HepG2 (cell line): ENCODE data around the gene ZNF3. TPM values are rescaled to one million over a fixed set of nuclear protein-coding genes. Genes with fewer than 3 reads are reported as not detected.

Experiments used
- ATRX ChIP-seq: sonication (generic); formaldehyde crosslinking; IDR thresholded peaks from 2 replicates; pipeline ENCODE4 v1.4.0; 2020; ENCODE audit warnings: missing genetic modification reagents, borderline replicate concordance
- BORCS8-MEF2B ChIP-seq: sonication (generic); formaldehyde crosslinking; IDR thresholded peaks from 2 replicates; pipeline ENCODE4 v1.8.0; 2022; ENCODE audit warnings: mild to moderate bottlenecking, missing genetic modification reagents
- ETV5 ChIP-seq: IDR thresholded peaks from 2 replicates; pipeline ENCODE4 v1.6.1; 2018; ENCODE audit warnings: missing biosample characterization, missing genetic modification reagents, inconsistent platforms, borderline replicate concordance
- POGZ ChIP-seq: sonication (generic); formaldehyde crosslinking; IDR thresholded peaks from 2 replicates; pipeline ENCODE4 v1.4.0; 2020; ENCODE audit warnings: mild to moderate bottlenecking, missing genetic modification reagents
- THYN1 ChIP-seq: sonication (generic); formaldehyde crosslinking; IDR thresholded peaks from 2 replicates; pipeline ENCODE4 v1.8.1; 2023; ENCODE audit warnings: low read depth, mild to moderate bottlenecking, moderate library complexity, missing genetic modification reagents, borderline replicate concordance
- ZFP36 ChIP-seq: fragments of 150-350 bp; IDR thresholded peaks from 2 replicates; pipeline ENCODE4 v1.6.1; 2018; ENCODE audit warnings: borderline replicate concordance, low read length, low read depth; ENCODE audit not compliant: partially characterized antibody
- ZIK1 ChIP-seq: sonication (generic); formaldehyde crosslinking; IDR thresholded peaks from 2 replicates; pipeline ENCODE4 v1.5.0; 2020; ENCODE audit warnings: mild to moderate bottlenecking, low read depth, missing genetic modification reagents, borderline replicate concordance
- ZNF441 ChIP-seq: sonication (generic); formaldehyde crosslinking; IDR thresholded peaks from 2 replicates; pipeline ENCODE4 v1.7.0; 2021; ENCODE audit warnings: missing genetic modification reagents, borderline replicate concordance
- ZNF577 ChIP-seq: sonication (generic); formaldehyde crosslinking; IDR thresholded peaks from 2 replicates; pipeline ENCODE4 v1.4.0; 2020; ENCODE audit warnings: mild to moderate bottlenecking, low read depth, missing genetic modification reagents, borderline replicate concordance
- ZNF678 ChIP-seq: sonication (generic); formaldehyde crosslinking; IDR thresholded peaks from 2 replicates; pipeline ENCODE4 v1.4.0; 2020; ENCODE audit warnings: mild to moderate bottlenecking, missing genetic modification reagents
- polyA plus RNA-seq, 8 experiments: library from polyadenylated mRNA; depleted of rRNA in 3 of 8; stranded (reverse) in 7 of 8; unstranded in 1 of 8; fragments of >200 nt; fragmentation: Illumina TruSeq in 4 of 8; extraction: Trizol in 4 of 8; gene quantifications; 2 replicates each; pipeline versions ENCODE4 v1.2.1 to v1.2.3, GENCODE V29; 2011 to 2016; ENCODE audit warnings: low read depth in 4 of 8, missing spikeins in 1 of 8, mixed read lengths in 1 of 8; ENCODE audit not compliant: insufficient read depth in 1 of 8
- total RNA-seq, 5 experiments: library from RNA; depleted of rRNA; stranded (reverse); fragments of >200 nt; fragmentation: Illumina TruSeq; extraction: Trizol; gene quantifications; 2 replicates each; pipeline ENCODE4 v1.2.3, GENCODE V29; 2016; ENCODE audit warnings: low read depth in 1 of 5
- TF ChIP-seq, protein P1 (sequence below): sonication (generic); formaldehyde crosslinking; IDR thresholded peaks from 2 replicates; pipeline ENCODE4 v1.4.0; 2020; ENCODE audit warnings: mild to moderate bottlenecking, missing genetic modification reagents, borderline replicate concordance
- TF ChIP-seq, protein P2 (sequence below): sonication (generic); formaldehyde crosslinking; IDR thresholded peaks from 2 replicates; pipeline ENCODE4 v1.4.0; 2020; ENCODE audit warnings: missing genetic modification reagents
- TF ChIP-seq, protein P3 (sequence below), 2 experiments: sonication (generic) in 1 of 2; formaldehyde crosslinking in 1 of 2; IDR thresholded peaks; 2 replicates each; pipeline versions ENCODE4 v1.5.1 to v1.6.1; 2011 to 2020; ENCODE audit warnings: borderline replicate concordance in 1 of 2, low read depth in 1 of 2, low read length in 1 of 2, mild to moderate bottlenecking in 1 of 2, missing genetic modification reagents in 1 of 2, moderate library complexity in 1 of 2
- TF ChIP-seq, protein P4 (sequence below): sonication (generic); formaldehyde crosslinking; IDR thresholded peaks from 2 replicates; pipeline ENCODE4 v1.4.0; 2020; ENCODE audit warnings: mild to moderate bottlenecking, missing genetic modification reagents

ZNF3 gene
- total and polyA plus RNA-seq, 2 of the 13 experiments (the other 11 are each of a cell fraction or from before 2014, with no cell fraction given): 33.7 to 56.9 TPM

DNA sequence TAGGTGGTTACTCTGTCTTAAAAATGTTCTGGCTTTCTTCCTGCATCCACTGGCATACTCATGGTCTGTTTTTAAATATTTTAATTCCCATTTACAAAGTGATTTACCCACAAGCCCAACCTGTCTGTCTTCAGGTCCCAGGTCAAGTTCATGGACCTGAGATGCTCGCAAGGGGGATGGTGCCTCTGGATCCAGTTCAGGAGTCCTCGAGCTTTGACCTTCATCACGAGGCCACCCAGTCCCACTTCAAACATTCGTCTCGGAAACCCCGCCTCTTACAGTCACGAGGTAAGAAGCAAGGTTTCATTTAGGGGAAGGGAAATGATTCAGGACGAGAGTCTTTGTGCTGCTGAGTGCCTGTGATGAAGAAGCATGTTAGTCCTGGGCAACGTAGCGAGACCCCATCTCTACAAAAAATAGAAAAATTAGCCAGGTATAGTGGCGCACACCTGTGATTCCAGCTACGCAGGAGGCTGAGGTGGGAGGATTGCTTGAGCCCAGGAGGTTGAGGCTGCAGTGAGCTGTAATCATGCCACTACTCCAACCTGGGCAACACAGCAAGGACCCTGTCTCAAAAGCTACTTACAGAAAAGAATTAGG is 57.4 kb downstream of the ZNF3 start (continued):
- TF ChIP-seq, protein P1, sequence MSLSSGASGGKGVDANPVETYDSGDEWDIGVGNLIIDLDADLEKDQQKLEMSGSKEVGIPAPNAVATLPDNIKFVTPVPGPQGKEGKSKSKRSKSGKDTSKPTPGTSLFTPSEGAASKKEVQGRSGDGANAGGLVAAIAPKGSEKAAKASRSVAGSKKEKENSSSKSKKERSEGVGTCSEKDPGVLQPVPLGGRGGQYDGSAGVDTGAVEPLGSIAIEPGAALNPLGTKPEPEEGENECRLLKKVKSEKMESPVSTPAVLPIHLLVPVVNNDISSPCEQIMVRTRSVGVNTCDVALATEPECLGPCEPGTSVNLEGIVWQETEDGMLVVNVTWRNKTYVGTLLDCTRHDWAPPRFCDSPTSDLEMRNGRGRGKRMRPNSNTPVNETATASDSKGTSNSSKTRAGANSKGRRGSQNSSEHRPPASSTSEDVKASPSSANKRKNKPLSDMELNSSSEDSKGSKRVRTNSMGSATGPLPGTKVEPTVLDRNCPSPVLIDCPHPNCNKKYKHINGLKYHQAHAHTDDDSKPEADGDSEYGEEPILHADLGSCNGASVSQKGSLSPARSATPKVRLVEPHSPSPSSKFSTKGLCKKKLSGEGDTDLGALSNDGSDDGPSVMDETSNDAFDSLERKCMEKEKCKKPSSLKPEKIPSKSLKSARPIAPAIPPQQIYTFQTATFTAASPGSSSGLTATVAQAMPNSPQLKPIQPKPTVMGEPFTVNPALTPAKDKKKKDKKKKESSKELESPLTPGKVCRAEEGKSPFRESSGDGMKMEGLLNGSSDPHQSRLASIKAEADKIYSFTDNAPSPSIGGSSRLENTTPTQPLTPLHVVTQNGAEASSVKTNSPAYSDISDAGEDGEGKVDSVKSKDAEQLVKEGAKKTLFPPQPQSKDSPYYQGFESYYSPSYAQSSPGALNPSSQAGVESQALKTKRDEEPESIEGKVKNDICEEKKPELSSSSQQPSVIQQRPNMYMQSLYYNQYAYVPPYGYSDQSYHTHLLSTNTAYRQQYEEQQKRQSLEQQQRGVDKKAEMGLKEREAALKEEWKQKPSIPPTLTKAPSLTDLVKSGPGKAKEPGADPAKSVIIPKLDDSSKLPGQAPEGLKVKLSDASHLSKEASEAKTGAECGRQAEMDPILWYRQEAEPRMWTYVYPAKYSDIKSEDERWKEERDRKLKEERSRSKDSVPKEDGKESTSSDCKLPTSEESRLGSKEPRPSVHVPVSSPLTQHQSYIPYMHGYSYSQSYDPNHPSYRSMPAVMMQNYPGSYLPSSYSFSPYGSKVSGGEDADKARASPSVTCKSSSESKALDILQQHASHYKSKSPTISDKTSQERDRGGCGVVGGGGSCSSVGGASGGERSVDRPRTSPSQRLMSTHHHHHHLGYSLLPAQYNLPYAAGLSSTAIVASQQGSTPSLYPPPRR (CRISPR knock-in tag): no peak; the same call in 1 of the 2 replicates
- TF ChIP-seq, protein P2, sequence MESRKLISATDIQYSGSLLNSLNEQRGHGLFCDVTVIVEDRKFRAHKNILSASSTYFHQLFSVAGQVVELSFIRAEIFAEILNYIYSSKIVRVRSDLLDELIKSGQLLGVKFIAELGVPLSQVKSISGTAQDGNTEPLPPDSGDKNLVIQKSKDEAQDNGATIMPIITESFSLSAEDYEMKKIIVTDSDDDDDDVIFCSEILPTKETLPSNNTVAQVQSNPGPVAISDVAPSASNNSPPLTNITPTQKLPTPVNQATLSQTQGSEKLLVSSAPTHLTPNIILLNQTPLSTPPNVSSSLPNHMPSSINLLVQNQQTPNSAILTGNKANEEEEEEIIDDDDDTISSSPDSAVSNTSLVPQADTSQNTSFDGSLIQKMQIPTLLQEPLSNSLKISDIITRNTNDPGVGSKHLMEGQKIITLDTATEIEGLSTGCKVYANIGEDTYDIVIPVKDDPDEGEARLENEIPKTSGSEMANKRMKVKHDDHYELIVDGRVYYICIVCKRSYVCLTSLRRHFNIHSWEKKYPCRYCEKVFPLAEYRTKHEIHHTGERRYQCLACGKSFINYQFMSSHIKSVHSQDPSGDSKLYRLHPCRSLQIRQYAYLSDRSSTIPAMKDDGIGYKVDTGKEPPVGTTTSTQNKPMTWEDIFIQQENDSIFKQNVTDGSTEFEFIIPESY (CRISPR knock-in tag): 0 out of 2 replicates have a peak, but pooled peaks have one; percentile 13
- TF ChIP-seq ZNF577 (CRISPR knock-in tag) (no peak), THYN1 (CRISPR knock-in tag) (no peak), BORCS8-MEF2B (CRISPR knock-in tag) (peak; percentile 75), ZNF441 (CRISPR knock-in tag) (no peak), ZIK1 (CRISPR knock-in tag) (no peak), ATRX (CRISPR knock-in tag) (no peak), POGZ (peak; percentile 77), ZFP36 (no peak), ETV5 (CRISPR knock-in tag) (no peak), ZNF678 (CRISPR knock-in tag) (no peak)
- TF ChIP-seq, protein P3, sequence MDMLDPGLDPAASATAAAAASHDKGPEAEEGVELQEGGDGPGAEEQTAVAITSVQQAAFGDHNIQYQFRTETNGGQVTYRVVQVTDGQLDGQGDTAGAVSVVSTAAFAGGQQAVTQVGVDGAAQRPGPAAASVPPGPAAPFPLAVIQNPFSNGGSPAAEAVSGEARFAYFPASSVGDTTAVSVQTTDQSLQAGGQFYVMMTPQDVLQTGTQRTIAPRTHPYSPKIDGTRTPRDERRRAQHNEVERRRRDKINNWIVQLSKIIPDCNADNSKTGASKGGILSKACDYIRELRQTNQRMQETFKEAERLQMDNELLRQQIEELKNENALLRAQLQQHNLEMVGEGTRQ (IDR thresholded peaks at IDR 0.05; ENCODE audit: low read depth, low read length): 0 out of 2 replicates have a peak, but pooled peaks have one; percentile 30
- TF ChIP-seq, protein P3 (CRISPR knock-in tag; IDR thresholded peaks at IDR 0.05; ENCODE audit: borderline replicate concordance): peak; percentile 54; the same call in 1 of the 2 replicates
- TF ChIP-seq, protein P4, sequence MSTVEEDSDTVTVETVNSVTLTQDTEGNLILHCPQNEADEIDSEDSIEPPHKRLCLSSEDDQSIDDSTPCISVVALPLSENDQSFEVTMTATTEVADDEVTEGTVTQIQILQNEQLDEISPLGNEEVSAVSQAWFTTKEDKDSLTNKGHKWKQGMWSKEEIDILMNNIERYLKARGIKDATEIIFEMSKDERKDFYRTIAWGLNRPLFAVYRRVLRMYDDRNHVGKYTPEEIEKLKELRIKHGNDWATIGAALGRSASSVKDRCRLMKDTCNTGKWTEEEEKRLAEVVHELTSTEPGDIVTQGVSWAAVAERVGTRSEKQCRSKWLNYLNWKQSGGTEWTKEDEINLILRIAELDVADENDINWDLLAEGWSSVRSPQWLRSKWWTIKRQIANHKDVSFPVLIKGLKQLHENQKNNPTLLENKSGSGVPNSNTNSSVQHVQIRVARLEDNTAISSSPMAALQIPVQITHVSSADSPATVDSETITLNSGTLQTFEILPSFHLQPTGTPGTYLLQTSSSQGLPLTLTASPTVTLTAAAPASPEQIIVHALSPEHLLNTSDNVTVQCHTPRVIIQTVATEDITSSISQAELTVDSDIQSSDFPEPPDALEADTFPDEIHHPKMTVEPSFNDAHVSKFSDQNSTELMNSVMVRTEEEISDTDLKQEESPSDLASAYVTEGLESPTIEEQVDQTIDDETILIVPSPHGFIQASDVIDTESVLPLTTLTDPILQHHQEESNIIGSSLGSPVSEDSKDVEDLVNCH: no peak
